ENCODE results near the gene GRAMD2A. TPM values are rescaled to one million over a fixed set of nuclear protein-coding genes. Genes with fewer than 3 reads are reported as not detected.

The GRAMD2A gene
- total RNA-seq, 1 experiment from 2014 or later: 1.3 TPM

DNA sequence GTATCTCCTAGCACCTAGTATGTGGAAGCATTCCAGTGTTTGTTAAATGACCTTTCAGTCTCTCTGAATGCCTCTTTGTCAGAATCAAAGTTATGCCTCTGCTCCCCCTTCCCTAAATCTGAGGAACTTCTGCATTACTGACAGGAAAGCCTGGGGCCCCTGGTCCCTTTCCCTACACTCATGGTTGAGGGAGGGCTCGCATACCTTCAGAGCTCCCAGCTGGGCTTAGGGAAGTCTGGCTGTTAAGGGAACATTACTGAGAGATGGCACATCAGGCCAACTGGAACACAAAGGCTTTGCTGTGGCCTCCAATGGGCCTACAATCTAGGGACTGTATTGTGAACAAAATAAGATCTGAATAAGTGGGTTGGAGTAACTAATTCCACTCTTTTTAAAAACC, 23.1 kb upstream of the GRAMD2A start:
- H3K18ac ChIP-seq (ENCODE audit: insufficient read length, low read depth, low read length): no peak overlapping the region
- H2BK20ac ChIP-seq (ENCODE audit: low read depth, low read length, poor library complexity, severe bottlenecking): no peak overlapping the region
- no peaks in the 10 kb centered on the region for H3K27me3 ChIP-seq (ENCODE audit: insufficient read depth, low read length)
- Mint-ChIP-seq H3K4me3 (no peak overlapping the region), H3K27ac (peak overlapping the region in 1 of 3 experiments; percentile 4; a peak in 1 of 7 replicates), H3K36me3 (ENCODE audit: insufficient read depth in 1 of 3, low read depth in 3 of 3) (peaks cover 20 to 83% (median 82%) of the 10 kb centered on the region in 3 experiments; a peak in 6 of 7 replicates), H3K27me3 (ENCODE audit: low read depth) (no peaks in the 10 kb centered on the region), H3K4me1 (peaks cover 29 to 34% of the 10 kb centered on the region in 2 experiments), H3K9me3 (no peaks in the 10 kb centered on the region)
- WGBS (ENCODE audit: extremely low coverage, insufficient read length, low lambda C conversion rate): no CpG with 5 or more reads among the region's 1 CpG
- no peaks in the 10 kb centered on the region for H3K9me3 ChIP-seq (ENCODE audit: control insufficient read depth, low read depth, low read length)
- DNase-seq: no peak
- no peak overlapping the region for H4K5ac ChIP-seq (ENCODE audit: insufficient read length, low read depth, low read length)
- H2AK5ac ChIP-seq (ENCODE audit: insufficient read length, low read length): no peak overlapping the region
- H3K79me1 ChIP-seq (ENCODE audit: insufficient read depth, low read depth, low read length, poor library complexity, severe bottlenecking): peaks cover 16% of the 10 kb centered on the region
- peaks cover 36% of the 10 kb centered on the region for H3K79me2 ChIP-seq (ENCODE audit: insufficient read depth, low read length)
- H2BK12ac ChIP-seq (ENCODE audit: insufficient read length, low read depth, low read length): no peak overlapping the region
- no peak overlapping the region for H3K14ac ChIP-seq (ENCODE audit: insufficient read depth, low read length)
- no peak overlapping the region for H3K4ac ChIP-seq (ENCODE audit: low read depth, low read length)
- H3K56ac ChIP-seq (ENCODE audit: insufficient read length, low read depth, low read length): no peak overlapping the region
- H3K27ac ChIP-seq (ENCODE audit: insufficient read length, low read depth, low read length): no peak overlapping the region
- TF ChIP-seq, protein P1, sequence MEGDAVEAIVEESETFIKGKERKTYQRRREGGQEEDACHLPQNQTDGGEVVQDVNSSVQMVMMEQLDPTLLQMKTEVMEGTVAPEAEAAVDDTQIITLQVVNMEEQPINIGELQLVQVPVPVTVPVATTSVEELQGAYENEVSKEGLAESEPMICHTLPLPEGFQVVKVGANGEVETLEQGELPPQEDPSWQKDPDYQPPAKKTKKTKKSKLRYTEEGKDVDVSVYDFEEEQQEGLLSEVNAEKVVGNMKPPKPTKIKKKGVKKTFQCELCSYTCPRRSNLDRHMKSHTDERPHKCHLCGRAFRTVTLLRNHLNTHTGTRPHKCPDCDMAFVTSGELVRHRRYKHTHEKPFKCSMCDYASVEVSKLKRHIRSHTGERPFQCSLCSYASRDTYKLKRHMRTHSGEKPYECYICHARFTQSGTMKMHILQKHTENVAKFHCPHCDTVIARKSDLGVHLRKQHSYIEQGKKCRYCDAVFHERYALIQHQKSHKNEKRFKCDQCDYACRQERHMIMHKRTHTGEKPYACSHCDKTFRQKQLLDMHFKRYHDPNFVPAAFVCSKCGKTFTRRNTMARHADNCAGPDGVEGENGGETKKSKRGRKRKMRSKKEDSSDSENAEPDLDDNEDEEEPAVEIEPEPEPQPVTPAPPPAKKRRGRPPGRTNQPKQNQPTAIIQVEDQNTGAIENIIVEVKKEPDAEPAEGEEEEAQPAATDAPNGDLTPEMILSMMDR (conservative IDR thresholded peaks at IDR 0.05): no peak
- H2AFZ ChIP-seq (ENCODE audit: low read length): no peak overlapping the region
- H3K9ac ChIP-seq (ENCODE audit: extremely low read depth, insufficient read length, low read length): no peak overlapping the region
- H3K23me2 ChIP-seq (ENCODE audit: insufficient read length, low read depth, low read length, poor library complexity, severe bottlenecking): no peaks in the 10 kb centered on the region
- no peaks in the 10 kb centered on the region for H4K20me1 ChIP-seq (ENCODE audit: control insufficient read depth, insufficient read depth, insufficient read length)
- H3K4me2 ChIP-seq (ENCODE audit: insufficient read depth, insufficient read length, low read length): no peak overlapping the region
- no peaks in the 10 kb centered on the region for H3K4me1 ChIP-seq (ENCODE audit: insufficient read depth, low read length)
- no peak overlapping the region for H3K23ac ChIP-seq (ENCODE audit: insufficient read length, low read depth, low read length)
- H2BK5ac ChIP-seq (ENCODE audit: insufficient read length, low read length): no peak overlapping the region
- H2BK120ac ChIP-seq (ENCODE audit: low read depth, low read length, poor library complexity, severe bottlenecking): no peak overlapping the region
- H4K91ac ChIP-seq (ENCODE audit: insufficient read length, low read depth, low read length): no peak overlapping the region
- no peak overlapping the region for H3T11ph ChIP-seq (ENCODE audit: low read length)
- H2BK15ac ChIP-seq (ENCODE audit: low read depth, low read length): no peak overlapping the region
- no peak overlapping the region for H4K8ac ChIP-seq (replicated peaks; ENCODE audit: insufficient read length, low read depth, low read length)
